CD1c-positive myeloid dendritic cell (primary cell): Measurements from ENCODE around the gene ERC2.
A peak's percentile ranks its signal among the peaks of the same experiment; 100 is the strongest.

Experiments
- DNase-seq: peaks from one replicate; pipeline ENCODE4 v3.0.0-alpha.2; 2016; ENCODE audit errors: extremely low spot score

Gene ERC2

DNA sequence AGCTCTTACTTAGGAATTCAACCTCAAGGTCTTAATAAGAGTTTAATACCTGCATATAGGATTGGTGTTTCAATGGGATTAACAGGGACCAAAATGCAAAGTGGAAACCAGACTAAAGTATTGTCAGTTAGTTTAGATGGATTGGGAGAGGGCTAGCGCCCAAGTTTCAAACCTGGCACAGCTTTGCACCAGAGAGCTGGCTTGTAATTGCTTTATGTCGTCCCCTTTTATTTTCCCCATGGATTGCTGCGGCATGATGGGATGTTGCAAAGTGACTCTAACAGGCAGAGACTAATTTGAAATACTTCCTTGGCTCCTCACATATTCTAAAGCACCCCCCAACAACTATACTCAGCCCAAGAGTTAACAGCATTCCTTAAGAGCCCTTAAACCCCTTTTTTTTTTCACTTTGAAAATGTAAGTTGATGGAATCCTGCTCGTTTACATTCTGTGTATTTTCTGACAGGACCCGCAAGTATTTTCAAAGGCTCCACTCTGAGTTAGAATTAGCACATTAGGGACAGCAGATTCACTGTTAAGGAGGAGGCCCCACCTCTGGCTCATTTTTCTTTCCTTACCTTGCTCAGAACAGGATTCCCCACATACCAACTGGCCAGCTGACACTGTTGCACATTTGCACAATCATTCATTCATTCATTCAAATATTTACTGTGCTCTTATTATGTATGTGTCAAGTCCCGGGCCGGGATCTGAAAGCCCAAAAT is 214.2 kb downstream of the ERC2 start:
- DNase-seq, result no peak

DNA sequence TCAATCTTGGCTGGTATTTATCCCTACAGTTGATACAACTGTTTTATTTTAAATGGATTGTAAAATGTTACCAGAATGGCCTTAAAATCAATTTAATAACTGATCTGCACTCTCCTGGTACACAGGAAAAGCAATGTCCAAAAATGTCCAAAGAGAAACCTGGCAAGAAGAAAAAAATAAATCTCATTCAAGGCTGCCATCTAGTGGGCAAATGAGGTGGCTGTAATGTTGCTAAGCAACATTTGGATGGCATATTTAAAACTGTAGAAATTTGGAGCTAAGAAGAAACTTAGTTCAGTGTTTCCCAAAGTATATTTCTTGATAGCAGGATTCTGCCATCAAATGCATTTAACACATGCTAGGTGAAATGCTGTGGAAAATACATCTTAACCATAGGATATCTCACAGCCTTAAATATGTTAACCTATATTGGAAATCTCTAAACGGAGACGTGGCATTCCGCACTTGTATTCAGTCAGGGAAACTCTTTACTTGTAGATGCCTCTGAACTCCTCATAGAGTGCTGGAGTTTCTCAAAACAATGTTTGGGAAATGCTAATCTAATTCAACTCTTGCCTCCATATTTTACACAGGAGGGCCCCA is 216.8 kb downstream of the ERC2 start:
- DNase-seq, result peak; percentile 54

- DNase-seq, result no peak
Measured at GRCh38 chr3:56248021-56248420, 220.2 kb downstream of the ERC2 start.

DNA sequence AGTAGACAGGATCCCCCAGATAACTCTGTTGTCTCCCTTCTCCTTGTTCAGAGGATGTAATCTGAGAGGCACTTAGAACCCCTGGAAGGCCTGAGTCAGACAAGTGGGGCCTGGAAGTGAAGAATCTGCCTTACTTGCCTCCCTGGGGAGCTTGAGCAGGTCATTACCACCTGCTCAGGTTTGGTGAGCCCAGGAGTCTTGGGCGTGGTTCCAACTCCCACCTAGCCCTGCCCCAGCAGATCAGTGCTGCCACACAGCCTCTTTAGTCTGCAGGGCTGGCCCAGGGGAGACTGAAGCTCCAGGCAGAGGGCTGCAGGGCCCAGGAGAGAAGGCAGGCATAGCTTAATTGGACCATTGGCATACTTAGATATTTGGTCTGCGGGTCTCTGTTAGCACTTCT is 230.0 kb downstream of the ERC2 start:
- DNase-seq, result no peak

- no peak for DNase-seq
Measured at GRCh38 chr3:56233742-56234141, 234.5 kb downstream of the ERC2 start.

DNA sequence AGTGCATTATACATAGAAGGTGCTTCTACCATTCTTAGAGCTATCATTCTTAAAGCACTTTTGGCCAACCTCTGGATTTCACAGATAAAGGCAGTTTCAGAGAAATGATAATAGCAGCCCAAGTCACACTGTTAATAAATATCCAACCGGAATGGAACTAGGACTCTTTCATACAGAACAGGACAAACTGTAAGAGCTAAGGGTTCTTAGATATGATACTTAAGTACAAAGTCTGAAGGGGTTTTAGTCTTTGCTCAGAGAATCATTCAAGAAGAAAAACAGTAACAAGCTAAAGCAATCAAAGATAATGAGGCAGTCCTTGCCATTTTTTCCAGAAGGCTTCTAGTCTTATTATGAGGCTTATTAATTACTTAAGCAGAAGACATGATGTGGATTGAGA is 239.0 kb downstream of the ERC2 start:
- DNase-seq, result no peak

DNA sequence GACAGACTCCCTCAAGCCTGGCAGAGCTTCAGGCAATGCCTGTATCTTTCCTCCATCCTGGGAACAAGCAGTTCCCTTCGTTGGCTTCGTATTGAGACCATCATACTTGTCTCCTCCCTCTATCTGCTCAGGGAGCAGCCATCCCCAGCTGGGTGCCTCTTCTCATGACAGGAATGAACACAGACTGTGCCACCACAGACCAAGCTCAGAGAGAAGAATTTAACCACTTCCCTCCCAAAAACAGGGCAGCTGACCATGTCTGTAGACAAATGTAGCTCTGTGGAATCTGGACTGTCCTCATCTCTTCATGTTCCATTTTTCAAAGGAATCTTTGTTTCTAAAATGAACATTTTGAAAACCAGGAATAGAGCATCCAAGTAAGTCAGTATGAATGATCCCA is 245.4 kb downstream of the ERC2 start:
- no peak for DNase-seq

DNA sequence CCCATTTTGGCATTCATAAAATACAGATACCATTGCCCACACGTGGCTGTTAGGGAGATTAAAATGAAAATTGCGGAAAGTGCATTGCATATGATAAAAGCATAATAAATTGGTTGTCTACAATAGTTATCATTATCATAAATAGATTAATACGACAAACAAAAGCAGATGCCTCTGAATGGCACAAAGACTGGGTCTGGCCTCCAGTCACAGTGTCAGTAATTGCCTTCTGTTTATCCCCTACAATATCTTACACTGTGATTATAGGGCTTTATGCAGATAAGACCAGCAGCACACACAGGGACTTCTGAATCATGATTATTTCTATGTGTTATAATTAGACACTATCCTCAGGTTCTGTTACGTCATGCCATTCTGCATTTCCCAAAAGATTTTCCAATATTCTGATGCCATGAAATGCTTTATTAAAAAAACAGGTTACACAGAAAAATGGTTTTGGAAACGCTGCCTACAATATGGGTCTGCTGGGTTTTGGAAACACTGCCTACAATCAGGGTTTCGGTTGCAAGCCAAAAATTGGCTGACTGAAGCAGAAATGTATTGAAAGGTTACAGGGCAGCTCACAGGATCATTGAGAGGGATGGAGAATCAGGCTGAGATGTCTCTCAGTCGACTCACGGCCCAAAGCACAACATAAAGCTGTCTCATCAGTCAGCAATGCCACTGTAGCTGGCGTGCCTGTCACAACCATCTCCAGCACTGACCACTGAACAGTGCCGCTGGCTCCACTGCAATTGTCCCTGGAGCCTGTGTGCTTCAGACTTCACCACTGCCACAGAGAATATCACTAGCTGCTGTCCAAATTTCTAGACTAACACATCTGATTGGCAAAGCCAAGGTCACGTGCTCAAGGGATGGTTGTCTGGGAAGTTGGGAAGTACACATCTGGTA is 248.1 kb downstream of the ERC2 start:
- DNase-seq, result no peak

DNA sequence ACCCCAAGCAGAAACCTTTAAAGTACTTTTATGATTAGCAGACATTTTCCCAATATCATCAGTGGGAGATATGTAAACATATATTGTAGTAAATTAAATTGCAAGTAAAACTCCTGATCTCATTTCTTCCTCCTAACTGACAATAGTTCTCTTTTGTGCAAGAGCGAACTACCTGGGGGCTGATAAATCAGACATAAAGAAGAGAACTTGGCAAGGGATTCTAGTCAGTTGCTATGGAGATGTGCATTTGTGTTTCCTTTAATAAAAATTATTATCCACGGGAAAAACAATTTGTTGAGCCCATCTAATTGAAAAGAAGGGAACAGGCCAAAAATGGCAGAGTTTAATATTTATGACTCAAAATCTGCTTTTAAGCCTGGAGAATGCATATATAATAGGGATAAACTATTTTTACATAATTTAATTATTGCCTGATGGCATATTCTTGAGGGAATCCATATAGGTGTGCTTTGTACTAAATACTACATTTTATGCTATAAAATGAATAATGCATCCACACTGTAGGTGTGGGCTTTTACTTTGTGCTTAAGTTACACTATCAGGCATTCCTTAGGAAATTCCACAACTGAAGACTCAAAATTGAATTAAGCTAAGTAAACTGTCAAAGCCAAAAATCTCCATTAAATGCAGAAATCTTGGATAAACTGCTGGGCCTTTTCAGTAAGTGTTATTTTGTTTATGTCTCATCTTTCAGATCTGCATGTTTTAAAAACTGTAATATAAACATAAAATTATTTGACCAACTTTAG is 258.1 kb downstream of the ERC2 start:
- no peak for DNase-seq

DNA sequence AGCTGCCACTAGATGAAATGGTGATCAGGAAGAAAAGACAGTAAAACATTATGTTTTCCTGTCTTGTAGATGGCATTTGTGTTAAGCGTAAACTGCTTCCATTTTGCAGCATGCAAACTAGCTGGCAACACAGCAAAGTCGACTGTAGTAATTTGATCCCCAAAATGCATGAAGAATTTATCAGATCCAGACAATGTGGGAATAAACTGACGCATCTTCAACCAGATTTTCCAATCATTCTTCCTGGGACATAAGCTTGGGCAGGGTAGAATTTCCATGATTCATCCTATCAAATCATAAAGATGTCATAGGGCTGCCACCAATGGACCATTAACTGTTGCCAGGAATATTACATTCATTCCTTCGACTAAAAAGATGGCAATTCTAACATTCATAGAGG is 260.3 kb downstream of the ERC2 start:
- DNase-seq, result no peak

DNA sequence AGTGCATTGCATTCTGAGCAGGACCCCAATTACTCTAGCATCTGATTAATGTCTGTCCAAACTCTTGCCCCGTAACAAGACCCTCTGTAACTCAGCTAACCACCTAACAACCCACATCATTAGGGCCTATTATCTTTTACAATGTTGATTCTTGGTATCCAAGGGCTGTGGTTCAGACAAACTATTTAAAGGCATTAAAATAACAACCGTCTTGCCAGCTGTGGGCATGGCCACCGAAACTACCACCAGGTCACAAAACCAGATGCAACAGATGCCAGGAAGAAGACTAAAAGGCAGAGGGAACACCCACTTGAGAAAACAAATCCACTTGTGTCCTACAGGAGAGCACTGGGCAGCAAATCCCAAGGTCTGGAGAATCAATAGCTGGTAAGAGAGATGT is 262.9 kb downstream of the ERC2 start:
- no peak for DNase-seq

DNA sequence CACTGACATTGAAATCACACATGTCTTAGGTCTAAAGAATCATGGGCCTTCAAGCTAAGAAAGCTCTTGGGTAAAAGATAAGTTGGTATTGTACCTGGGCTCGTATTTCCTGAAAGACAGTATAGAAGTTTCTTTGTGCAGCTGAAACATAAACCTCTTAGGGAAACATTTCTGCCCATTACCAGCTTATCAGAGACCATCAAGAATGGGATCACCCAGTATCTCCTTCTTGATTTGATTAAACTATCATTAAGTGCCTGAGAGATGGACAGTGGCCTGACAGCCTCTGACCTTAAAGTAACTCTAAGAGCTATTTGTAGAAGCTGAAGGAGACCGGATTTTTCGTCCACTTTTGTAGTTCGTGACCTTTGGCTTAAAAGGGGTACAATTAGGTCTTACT is 265.3 kb downstream of the ERC2 start:
- no peak for DNase-seq

- no peak for DNase-seq
Measured at GRCh38 chr3:56201407-56201806, 266.9 kb downstream of the ERC2 start.

DNA sequence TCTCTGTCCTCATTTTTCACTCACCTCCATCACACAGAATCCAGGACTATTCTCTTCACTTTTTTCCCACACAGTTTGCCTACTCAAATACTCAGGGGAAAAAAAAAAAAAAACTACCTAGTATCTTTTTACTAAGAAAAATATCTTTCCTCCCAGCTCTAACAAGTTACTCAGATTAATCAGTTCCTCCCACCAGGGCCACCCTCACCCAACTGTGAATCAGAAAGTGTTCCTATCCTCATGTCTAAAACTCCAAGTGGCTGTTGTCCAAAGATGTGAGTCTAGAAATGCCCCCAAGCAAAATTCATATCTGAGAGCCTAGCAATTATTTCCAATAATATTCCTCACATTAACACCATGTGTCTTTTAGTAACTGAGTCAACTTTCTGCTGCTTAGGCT is 268.0 kb downstream of the ERC2 start:
- DNase-seq, result no peak

DNA sequence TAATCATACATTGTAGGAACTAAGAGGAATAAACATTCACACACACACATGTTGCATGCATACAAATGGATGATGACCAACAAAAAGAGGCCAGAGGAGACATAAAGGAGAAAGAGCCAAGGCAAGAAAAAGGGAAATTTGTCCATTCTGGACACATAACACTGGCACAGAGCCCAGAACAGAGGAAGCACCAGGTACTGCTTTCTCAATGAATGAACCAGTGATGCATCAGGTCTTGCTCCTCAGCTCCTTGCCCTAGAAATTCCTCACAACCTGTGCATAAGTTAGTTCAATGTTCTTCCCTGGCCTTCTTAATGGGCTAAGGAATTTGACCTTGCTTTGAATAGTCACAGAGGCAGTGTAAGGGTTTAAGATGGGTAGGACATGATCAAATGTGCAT is 270.3 kb downstream of the ERC2 start:
- no peak for DNase-seq

GRCh38 chr3:56197259-56197965 is 270.9 kb downstream of the ERC2 start:
- DNase-seq, result no peak

DNA sequence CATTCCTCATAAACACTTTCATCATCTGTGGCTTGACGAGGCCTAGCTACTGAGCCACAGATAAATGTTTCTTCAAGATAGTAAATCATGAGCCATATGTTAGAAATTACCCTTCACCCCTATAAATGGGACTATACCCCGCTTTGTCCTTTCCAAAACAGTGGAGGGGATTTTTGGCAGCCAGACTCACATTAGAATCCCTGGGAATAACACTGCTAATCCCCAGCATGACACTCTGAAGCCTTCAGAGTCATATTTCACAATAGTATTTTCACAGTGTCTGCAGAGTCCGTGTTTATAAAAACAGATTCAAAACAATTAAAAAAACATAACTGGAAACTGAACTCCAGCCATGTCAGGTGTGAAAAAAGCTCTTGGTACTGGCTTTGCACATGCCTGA is 271.6 kb downstream of the ERC2 start:
- no peak for DNase-seq

DNA sequence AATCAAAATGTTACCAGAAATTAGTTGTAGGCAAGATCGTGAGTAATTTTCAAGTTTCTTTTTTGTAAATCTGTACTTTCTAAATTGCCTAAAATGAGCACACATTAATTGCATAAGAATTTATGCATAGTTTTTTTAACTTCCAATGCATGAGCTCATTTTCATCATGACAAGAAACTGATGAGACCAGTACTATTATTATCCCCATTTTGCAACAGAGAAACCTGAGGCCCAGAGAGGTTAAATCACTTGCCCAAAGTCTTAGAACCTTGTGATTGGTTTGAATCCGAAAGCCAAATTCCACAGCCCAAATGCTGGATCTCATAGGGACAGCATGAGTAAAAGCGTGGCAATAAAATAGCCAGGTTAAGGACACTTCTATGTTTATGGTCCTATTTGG is 274.7 kb downstream of the ERC2 start:
- no peak for DNase-seq

GRCh38 chr3:56192001-56192400 is 276.3 kb downstream of the ERC2 start:
- DNase-seq, result no peak

DNA sequence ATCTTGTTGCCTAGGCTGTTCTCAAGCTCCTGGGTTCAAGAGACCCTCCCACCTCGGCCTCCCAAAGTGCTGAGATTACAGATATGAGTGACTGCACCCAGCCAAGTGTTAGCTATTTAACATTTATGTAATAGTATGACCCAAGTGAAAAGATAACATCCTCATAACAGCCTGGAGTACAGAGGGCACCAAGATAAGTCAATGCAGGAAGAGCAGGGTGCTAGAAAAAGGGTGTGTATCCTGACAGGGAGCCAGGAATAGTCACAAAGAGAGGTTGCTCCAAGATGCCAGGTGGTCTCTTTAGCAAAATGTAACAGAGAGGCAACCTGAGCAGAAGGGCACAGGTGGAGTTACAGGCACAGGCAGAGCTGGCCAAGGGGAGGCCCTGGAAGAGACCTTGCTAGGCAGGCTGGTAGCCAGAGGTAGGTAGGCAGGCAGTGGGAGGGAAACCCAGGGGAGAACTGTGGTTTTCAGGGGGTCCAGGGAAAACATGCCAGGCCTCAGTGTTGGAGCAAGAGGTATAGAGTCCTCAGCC is 277.4 kb downstream of the ERC2 start:
- DNase-seq, result no peak

- DNase-seq, result no peak
Measured at GRCh38 chr3:56190130-56190529, 278.1 kb downstream of the ERC2 start.
